H9 (cell line): ENCODE data around the gene ZCCHC3. TPM values are rescaled to one million over a fixed set of nuclear protein-coding genes. Genes with fewer than 3 reads are reported as not detected.

Experiments used
- DNase-seq: peaks from one replicate; pipeline ENCODE4 v3.0.0-alpha.2; 2017
- H2AFZ ChIP-seq: one replicate; pipeline ENCODE4 v1.6.1; 2013; ENCODE audit warnings: mild to moderate bottlenecking, low read length, control low read depth, moderate library complexity
- H2AK5ac ChIP-seq: 2 replicates; pipeline ENCODE4 v1.6.1; 2013; ENCODE audit warnings: low read length, control low read depth, mixed read lengths; ENCODE audit not compliant: insufficient read length
- H2BK120ac ChIP-seq: one replicate; pipeline ENCODE4 v1.6.1; 2013; ENCODE audit warnings: low read depth, mild to moderate bottlenecking, low read length, control low read depth, inconsistent platforms; ENCODE audit not compliant: poor library complexity, severe bottlenecking
- H2BK12ac ChIP-seq: 2 replicates; pipeline ENCODE4 v1.6.1; 2013; ENCODE audit warnings: low read length, control low read depth, mixed read lengths, low read depth; ENCODE audit not compliant: insufficient read length
- H2BK15ac ChIP-seq: 2 replicates; pipeline ENCODE4 v1.6.1; 2013; ENCODE audit warnings: low read depth, low read length, control low read depth
- H2BK20ac ChIP-seq: one replicate; pipeline ENCODE4 v1.6.1; 2013; ENCODE audit warnings: low read depth, mild to moderate bottlenecking, low read length, control low read depth, inconsistent platforms; ENCODE audit not compliant: poor library complexity, severe bottlenecking
- H2BK5ac ChIP-seq: 2 replicates; pipeline ENCODE4 v1.6.1; 2013; ENCODE audit warnings: low read length, control low read depth, mixed read lengths; ENCODE audit not compliant: insufficient read length
- H3K14ac ChIP-seq: 2 replicates; pipeline ENCODE4 v1.6.1; 2013; ENCODE audit warnings: low read length, control low read depth; ENCODE audit not compliant: insufficient read depth
- H3K18ac ChIP-seq: 2 replicates; pipeline ENCODE4 v1.6.1; 2013; ENCODE audit warnings: low read depth, mild to moderate bottlenecking, mixed read lengths, low read length, control low read depth; ENCODE audit not compliant: insufficient read length
- H3K23ac ChIP-seq: 2 replicates; pipeline ENCODE4 v1.6.1; 2013; ENCODE audit warnings: low read length, control low read depth, mixed read lengths, low read depth; ENCODE audit not compliant: insufficient read length
- H3K23me2 ChIP-seq: 2 replicates; pipeline ENCODE4 v1.6.1; 2013; ENCODE audit warnings: low read depth, mild to moderate bottlenecking, mixed read lengths, low read length, control low read depth; ENCODE audit not compliant: insufficient read length, poor library complexity, severe bottlenecking
- H3K27ac ChIP-seq: 2 replicates; pipeline ENCODE4 v1.5.1; 2013; ENCODE audit warnings: low read length, control low read depth, mixed read lengths, low read depth; ENCODE audit not compliant: insufficient read length
- H3K27me3 ChIP-seq: 2 replicates; pipeline ENCODE4 v1.6.1; 2013; ENCODE audit warnings: low read length, control low read depth, inconsistent platforms; ENCODE audit not compliant: insufficient read depth
- H3K4ac ChIP-seq: 2 replicates; pipeline ENCODE4 v1.6.1; 2013; ENCODE audit warnings: low read depth, mild to moderate bottlenecking, control low read depth, inconsistent platforms, low read length, moderate library complexity
- H3K4me1 ChIP-seq: 2 replicates; pipeline ENCODE4 v1.6.1; 2013; ENCODE audit warnings: low read length, control low read depth, inconsistent platforms; ENCODE audit not compliant: insufficient read depth
- H3K4me2 ChIP-seq: 2 replicates; pipeline ENCODE4 v1.6.1; 2013; ENCODE audit warnings: low read length, control low read depth, mixed read lengths; ENCODE audit not compliant: insufficient read length, insufficient read depth
- H3K56ac ChIP-seq: 2 replicates; pipeline ENCODE4 v1.6.1; 2013; ENCODE audit warnings: low read depth, mild to moderate bottlenecking, mixed read lengths, low read length, control low read depth; ENCODE audit not compliant: insufficient read length
- H3K79me1 ChIP-seq: 2 replicates; pipeline ENCODE4 v1.6.1; 2013; ENCODE audit warnings: low read depth, mild to moderate bottlenecking, moderate library complexity, low read length, control low read depth, inconsistent platforms; ENCODE audit not compliant: insufficient read depth, poor library complexity, severe bottlenecking
- H3K79me2 ChIP-seq: 2 replicates; pipeline ENCODE4 v1.6.1; 2013; ENCODE audit warnings: low read length, control low read depth, inconsistent platforms; ENCODE audit not compliant: insufficient read depth
- H3K9ac ChIP-seq: 2 replicates; pipeline ENCODE4 v1.6.1; 2013; ENCODE audit warnings: low read length, control low read depth, mixed read lengths; ENCODE audit not compliant: insufficient read length; ENCODE audit errors: extremely low read depth
- H3K9me3 ChIP-seq: one replicate; pipeline ENCODE4 v1.6.1; 2013; ENCODE audit warnings: low read depth, low read length, inconsistent platforms; ENCODE audit not compliant: control insufficient read depth
- H3T11ph ChIP-seq: one replicate; pipeline ENCODE4 v1.6.1; 2013; ENCODE audit warnings: mild to moderate bottlenecking, low read length, control low read depth, inconsistent platforms
- H4K20me1 ChIP-seq: one replicate; pipeline ENCODE4 v1.6.1; 2013; ENCODE audit not compliant: control insufficient read depth, insufficient read length, insufficient read depth
- H4K5ac ChIP-seq: 2 replicates; pipeline ENCODE4 v1.6.1; 2013; ENCODE audit warnings: low read depth, mild to moderate bottlenecking, mixed read lengths, low read length, control low read depth; ENCODE audit not compliant: insufficient read length
- H4K8ac ChIP-seq: replicated peaks from 2 replicates; pipeline ENCODE4 v1.6.1; 2013; ENCODE audit warnings: low read length, control low read depth, mixed read lengths, low read depth; ENCODE audit not compliant: insufficient read length
- H4K91ac ChIP-seq: 2 replicates; pipeline ENCODE4 v1.6.1; 2013; ENCODE audit warnings: low read depth, mild to moderate bottlenecking, moderate library complexity, mixed read lengths, low read length, control low read depth; ENCODE audit not compliant: insufficient read length
- H3K27ac Mint-ChIP-seq, 3 experiments: 2 replicates in 2 of 3; 3 replicates in 1 of 3; pipeline ENCODE4 v1.8.0; 2020 to 2021; ENCODE audit warnings: mixed read lengths in 3 of 3, mild to moderate bottlenecking in 1 of 3, moderate library complexity in 1 of 3
- H3K27me3 Mint-ChIP-seq: 2 replicates; pipeline ENCODE4 v1.8.0; 2021; ENCODE audit warnings: low read depth, mild to moderate bottlenecking, moderate library complexity, mixed read lengths
- H3K36me3 Mint-ChIP-seq, 3 experiments: 2 replicates in 2 of 3; 3 replicates in 1 of 3; pipeline ENCODE4 v1.8.0; 2020 to 2021; ENCODE audit warnings: low read depth in 3 of 3, mixed read lengths in 3 of 3; ENCODE audit not compliant: insufficient read depth in 1 of 3
- H3K4me1 Mint-ChIP-seq, 2 experiments: 2 replicates each; pipeline ENCODE4 v1.8.0; 2020; ENCODE audit warnings: mixed read lengths in 2 of 2
- H3K4me3 Mint-ChIP-seq, 2 experiments: 2 replicates in 1 of 2; 3 replicates in 1 of 2; pipeline ENCODE4 v1.8.0; 2020 to 2021; ENCODE audit warnings: mild to moderate bottlenecking in 2 of 2, mixed read lengths in 2 of 2, moderate library complexity in 1 of 2
- H3K9me3 Mint-ChIP-seq, 2 experiments: 2 replicates in 1 of 2; 3 replicates in 1 of 2; pipeline ENCODE4 v1.8.0; 2020; ENCODE audit warnings: mild to moderate bottlenecking in 2 of 2, mixed read lengths in 2 of 2, moderate library complexity in 1 of 2
- WGBS: extraction: QIAGEN DNeasy Blood & Tissue Kit; methylation state at CpG from one replicate; pipeline ENCODE4 v1.1.7; 2013; ENCODE audit warnings: missing lambda C conversion rate, low lambda C conversion rate, mixed read lengths; ENCODE audit not compliant: insufficient read length; ENCODE audit errors: extremely low coverage; 5-methylcytosine and 5-hydroxymethylcytosine counted together
- total RNA-seq: library from RNA; stranded (reverse); gene quantifications from 2 replicates; pipeline ENCODE4 v1.2.1, GENCODE V29; 2021
- TF ChIP-seq, protein P1 (sequence below): fragments of 200-600 bp; sonication (generic); conservative IDR thresholded peaks from 3 replicates; pipeline ENCODE4 v1.8.0; 2021; ENCODE audit warnings: antibody characterized with exemption, mild to moderate bottlenecking

The ZCCHC3 gene
- total RNA-seq, 1 experiment from 2014 or later, result 41.3 TPM

DNA sequence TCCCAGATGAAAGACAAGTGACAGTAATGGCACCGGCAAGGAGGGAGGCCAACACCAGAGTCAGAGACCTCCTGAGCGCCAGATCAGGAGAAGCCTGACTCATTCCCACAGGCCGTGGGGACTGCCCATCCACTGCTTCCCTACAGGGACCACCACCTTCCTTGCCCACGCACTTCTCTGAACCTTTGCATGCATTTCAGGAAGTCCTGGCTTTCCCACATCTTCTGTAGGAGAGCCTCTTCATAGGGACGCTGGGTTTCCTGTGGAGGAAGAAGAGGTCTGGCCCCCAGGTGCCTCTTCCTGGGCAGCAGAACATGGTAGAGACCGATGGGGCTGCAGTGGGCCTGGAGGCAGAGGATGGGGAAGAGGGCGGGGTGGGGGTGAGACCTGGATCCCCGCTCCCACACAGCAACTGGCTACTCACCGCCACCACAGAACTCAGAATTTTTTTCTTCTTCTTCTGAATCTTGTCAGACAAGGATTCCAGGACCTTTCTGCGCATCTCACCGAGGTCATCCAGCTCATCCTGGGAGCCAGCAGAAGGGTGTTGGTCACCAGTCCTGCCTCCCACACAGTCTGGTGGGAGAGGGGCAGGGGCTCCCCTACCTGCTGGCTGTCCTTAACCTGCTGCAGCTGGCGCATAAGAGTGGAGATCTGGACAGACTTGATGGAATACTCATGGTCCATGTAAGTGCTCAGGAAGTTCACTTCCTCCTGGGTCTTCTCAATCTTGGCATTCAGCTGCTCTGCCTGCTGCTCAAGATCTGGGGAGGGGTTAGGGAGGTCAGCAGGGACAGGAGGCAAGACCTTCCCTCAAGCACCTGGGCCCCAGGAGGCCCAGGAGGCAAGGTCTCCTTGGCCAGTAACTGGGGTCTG, 20.5 kb upstream of the ZCCHC3 start:
- no peak overlapping the region for H2BK5ac ChIP-seq
- H2BK15ac ChIP-seq, result no peak overlapping the region
- no peak overlapping the region for H2AK5ac ChIP-seq
- H3K4ac ChIP-seq, result no peak overlapping the region
- no peak overlapping the region for H3K27ac ChIP-seq
- Mint-ChIP-seq H3K27me3 (no peaks in the 10 kb centered on the region; the same call in 1 of the 2 replicates), H3K4me3 (no peak overlapping the region), H3K27ac (no peak overlapping the region), H3K4me1 (peaks cover 5 to 7% of the 10 kb centered on the region in 2 experiments), H3K36me3 (peaks cover 38 to 57% (median 39%) of the 10 kb centered on the region in 3 experiments), H3K9me3 (peaks cover 2 to 6% of the 10 kb centered on the region in 2 experiments; a peak in 3 of 5 replicates)
- H4K91ac ChIP-seq, result no peak overlapping the region
- no peak overlapping the region for H2BK20ac ChIP-seq
- H3K9ac ChIP-seq, result no peak overlapping the region
- no peak overlapping the region for H2AFZ ChIP-seq
- H4K5ac ChIP-seq, result no peak overlapping the region
- no peak overlapping the region for H3K14ac ChIP-seq
- H3K79me1 ChIP-seq, result no peaks in the 10 kb centered on the region
- no peak overlapping the region for H4K8ac ChIP-seq
- no peaks in the 10 kb centered on the region for H4K20me1 ChIP-seq
- H3K56ac ChIP-seq, result no peak overlapping the region
- H3K23me2 ChIP-seq, result no peaks in the 10 kb centered on the region
- H3K18ac ChIP-seq, result no peak overlapping the region
- no peak overlapping the region for H3T11ph ChIP-seq
- DNase-seq, result peak; percentile 13
- H3K79me2 ChIP-seq, result no peaks in the 10 kb centered on the region
- no peaks in the 10 kb centered on the region for H3K27me3 ChIP-seq
- no peak overlapping the region for H3K23ac ChIP-seq
- TF ChIP-seq, protein P1, sequence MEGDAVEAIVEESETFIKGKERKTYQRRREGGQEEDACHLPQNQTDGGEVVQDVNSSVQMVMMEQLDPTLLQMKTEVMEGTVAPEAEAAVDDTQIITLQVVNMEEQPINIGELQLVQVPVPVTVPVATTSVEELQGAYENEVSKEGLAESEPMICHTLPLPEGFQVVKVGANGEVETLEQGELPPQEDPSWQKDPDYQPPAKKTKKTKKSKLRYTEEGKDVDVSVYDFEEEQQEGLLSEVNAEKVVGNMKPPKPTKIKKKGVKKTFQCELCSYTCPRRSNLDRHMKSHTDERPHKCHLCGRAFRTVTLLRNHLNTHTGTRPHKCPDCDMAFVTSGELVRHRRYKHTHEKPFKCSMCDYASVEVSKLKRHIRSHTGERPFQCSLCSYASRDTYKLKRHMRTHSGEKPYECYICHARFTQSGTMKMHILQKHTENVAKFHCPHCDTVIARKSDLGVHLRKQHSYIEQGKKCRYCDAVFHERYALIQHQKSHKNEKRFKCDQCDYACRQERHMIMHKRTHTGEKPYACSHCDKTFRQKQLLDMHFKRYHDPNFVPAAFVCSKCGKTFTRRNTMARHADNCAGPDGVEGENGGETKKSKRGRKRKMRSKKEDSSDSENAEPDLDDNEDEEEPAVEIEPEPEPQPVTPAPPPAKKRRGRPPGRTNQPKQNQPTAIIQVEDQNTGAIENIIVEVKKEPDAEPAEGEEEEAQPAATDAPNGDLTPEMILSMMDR, result no peak
- H2BK120ac ChIP-seq, result no peak overlapping the region
- H2BK12ac ChIP-seq, result no peak overlapping the region
- no peak overlapping the region for H3K4me2 ChIP-seq
- WGBS, result no CpG with 5 or more reads among the region's 12 CpGs
- H3K9me3 ChIP-seq, result no peaks in the 10 kb centered on the region
- H3K4me1 ChIP-seq, result 0 out of 2 replicates have a peak, but pooled peaks cover 4% of the 10 kb centered on the region
